Activated T-cell treated with anti-CD3 and anti-CD28 coated beads, Interleukin-2, amount 50 U/mL, for 1 hour (primary cell): ENCODE data around the gene ARHGAP31.
"Not testable (repeated sequence)": the region's sequence is repeated elsewhere in the genome, so short reads cannot be mapped to it uniquely, and the experiment has no call there.

ENCODE experiments used
- DNase-seq: peaks from one replicate; pipeline ENCODE4 v3.0.0-alpha.2; 2020

Gene ARHGAP31

DNA sequence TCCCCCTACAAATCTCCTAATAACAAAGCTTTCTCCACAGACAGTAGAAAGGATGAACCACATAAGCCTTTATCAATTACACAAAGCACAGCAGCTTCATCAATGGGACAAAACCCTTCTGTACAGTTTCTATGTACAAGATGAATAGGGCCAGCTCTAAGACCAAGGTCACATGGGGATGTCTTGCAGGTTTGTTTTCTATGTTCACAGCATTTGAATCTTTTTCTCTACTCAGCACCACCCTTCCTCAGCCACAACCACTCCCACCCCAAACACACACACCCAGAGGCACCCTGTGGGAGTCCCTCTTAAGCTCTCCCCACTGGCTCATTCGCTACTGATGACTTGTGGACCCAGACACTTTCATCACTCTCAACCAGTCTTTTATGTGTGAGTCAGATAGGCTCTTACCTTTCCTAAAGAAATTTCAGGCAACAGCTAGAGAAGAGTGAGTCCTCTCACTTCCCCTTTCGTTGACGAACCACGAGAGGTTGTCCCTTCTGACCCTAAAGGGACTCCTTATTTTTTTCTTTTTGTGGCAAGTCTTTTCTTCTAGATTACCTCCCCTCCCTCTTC, 57.9 kb downstream of the ARHGAP31 start:
- peak; percentile 36 for DNase-seq

DNA sequence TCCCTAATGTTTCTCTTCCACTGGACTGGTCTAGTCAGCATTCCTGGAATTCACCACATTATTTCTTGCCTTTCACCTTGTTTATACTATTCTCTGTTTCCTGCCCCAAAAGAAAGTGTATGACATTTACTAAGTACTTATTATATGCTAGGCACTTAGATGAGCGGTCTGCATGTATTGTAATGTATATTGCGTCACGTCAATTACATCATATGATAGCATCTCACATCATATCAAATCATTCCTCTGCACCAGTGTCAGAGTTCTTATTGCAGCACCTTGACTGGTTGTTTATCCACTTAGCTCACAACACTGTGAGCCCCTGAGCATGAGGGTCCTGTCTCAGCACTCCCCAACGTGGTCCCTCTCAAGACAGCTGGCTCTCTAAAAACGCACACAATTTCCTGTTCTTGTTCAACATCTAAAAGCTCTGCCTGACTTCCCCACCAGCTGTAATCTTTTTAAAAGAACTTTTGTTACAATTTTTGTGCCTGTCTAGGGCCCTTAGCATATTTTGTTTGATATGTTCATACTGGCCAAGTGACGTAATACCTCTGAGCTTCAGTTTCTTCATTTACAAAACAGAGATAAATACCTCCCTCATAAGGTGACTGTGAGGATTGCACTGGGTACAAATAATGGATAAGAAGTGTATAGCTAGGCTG, 58.8 kb downstream of the ARHGAP31 start:
- DNase-seq, result peak; percentile 19

GRCh38 chr3:119355608-119356007, 61.4 kb downstream of the ARHGAP31 start:
- DNase-seq, result not testable (repeated sequence)

GRCh38 chr3:119356646-119357045, 62.5 kb downstream of the ARHGAP31 start:
- DNase-seq, result no peak

- no peak for DNase-seq
Observed at GRCh38 chr3:119357190-119357589, 63.0 kb downstream of the ARHGAP31 start.

- no peak for DNase-seq
Observed at GRCh38 chr3:119359476-119360326, 65.5 kb downstream of the ARHGAP31 start.

DNA sequence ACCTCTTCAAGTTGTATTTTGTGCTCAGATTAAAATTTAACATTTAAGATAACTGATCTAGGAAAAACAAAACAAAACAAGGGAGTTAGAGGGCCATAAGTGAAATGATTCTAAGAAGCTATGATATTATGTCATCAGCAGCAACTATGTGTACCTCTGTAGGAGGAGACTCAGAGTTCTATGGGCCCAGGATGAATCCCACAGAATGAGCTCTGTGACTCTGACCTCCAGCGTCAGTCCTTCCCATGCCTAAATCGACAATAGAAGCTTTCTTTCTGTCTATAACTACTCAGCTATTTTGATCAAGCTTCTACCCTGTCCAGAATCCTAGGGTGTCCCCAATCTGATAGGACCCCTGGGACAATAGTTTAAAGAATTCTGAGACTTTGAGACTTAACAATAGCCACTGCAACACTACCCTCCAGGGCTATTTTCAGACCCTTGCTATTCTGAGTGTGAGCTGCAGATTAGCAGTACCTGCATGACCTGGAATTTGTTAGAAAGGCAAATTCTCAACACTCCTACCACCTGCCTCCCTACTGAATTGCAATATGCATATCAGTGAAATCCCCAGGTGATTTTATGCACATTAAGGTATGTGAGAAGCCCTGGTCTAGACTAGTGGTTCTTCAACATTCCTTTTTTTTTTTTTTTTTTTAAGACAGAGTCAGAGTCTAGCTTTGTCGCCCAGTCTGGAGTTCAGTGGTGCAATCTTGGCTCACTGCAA, 66.7 kb downstream of the ARHGAP31 start:
- no peak for DNase-seq

- no peak for DNase-seq
Observed at GRCh38 chr3:119362010-119362409, 67.8 kb downstream of the ARHGAP31 start.

DNA sequence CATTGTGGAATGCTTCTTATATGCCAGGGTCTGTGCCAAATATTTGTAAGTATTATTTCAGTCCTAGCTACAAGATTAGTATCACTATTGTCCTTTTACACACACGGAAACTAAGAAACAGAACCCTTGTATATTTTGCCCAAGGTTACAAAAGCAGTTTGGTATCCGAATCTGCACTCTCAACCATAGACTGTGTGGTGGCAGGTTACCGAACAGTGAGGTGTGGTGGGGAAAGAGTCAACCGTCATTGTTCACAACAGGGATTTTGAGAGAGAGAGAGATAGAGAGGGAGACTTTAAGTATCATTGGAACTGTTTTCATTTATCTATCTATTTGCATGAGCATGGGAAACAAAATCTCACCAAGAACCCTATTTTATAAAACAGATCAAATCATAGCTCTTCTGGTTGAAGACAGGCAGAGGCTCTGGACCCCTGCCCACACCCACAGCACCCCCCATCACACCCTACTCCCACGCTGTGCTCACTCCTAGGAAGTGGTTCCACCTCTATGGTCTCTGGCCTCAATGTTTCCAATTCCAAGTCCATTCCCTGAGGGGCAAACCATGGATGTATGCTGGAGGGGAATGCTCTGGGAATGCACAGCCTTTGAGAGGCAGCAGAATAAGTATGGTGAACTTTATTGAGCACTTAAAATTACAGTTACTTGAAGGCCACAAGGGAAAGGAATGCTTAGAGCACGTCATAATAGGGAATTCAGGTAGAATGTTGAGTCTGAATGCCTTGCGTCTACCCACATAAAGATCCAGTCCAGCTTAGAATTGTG, 69.0 kb downstream of the ARHGAP31 start:
- DNase-seq, result no peak

GRCh38 chr3:119364401-119364800, 70.2 kb downstream of the ARHGAP31 start:
- no peak for DNase-seq

DNA sequence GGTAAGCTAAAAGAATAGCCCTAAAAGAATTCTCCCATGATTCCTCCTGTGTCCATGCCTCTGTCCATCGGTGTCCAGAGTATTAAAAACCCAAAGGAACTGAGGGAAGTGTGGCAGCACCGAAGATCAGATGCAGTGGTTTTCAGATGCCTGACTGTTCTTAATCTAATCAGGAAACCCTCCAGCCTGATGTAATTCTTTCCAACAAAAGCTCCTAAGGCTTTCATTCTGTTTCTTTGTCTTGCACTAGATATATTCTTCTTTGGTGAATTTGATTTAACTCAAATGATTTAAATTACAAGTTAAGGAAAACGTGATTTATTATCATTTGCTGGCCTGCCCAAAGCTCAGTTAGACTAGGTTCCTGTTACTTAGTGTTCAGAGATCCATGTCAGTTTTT, 71.2 kb downstream of the ARHGAP31 start:
- DNase-seq, result no peak

GRCh38 chr3:119367000-119367399, 72.8 kb downstream of the ARHGAP31 start:
- DNase-seq, result no peak

DNA sequence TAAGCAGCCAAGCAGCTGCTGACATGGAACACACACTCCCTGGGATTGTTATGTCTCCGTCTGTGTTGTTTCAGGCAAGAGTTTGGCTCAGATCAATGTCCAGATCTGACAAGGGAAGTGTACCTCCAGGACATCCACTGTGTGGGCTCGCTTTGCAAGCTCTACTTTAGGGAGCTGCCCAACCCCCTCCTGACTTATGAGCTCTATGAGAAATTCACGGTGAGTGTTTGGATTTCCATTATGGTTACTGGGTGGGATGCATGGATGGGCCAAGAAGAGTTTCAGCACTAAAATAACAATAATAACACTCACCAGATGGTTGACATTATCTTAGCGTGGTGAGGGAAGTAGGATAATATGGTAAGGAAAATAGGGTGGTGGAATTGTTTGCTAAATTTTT, 74.1 kb downstream of the ARHGAP31 start:
- no peak for DNase-seq

DNA sequence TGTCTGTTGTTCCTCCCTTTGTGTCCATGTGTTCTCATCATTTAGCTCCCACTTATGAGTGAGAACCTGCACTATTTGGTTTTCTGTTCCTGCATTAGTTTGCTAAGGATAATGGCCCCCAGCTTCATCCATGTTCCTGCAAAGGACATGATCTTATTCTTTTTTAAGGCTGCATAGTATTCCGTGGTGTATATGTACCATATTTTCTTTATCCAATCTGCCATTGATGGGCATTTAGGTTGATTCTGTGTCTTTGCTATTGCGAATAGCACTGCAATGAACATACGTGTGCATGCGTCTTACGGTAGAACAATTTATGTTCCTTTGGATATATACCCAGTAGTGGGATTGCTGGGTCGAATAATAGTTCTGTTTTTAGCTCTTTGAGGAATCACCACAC, 77.6 kb downstream of the ARHGAP31 start:
- not testable (repeated sequence) for DNase-seq

- DNase-seq, result no peak
Observed at GRCh38 chr3:119375106-119375505, 80.9 kb downstream of the ARHGAP31 start.

- DNase-seq, result no peak
Observed at GRCh38 chr3:119375510-119375909, 81.3 kb downstream of the ARHGAP31 start.

DNA sequence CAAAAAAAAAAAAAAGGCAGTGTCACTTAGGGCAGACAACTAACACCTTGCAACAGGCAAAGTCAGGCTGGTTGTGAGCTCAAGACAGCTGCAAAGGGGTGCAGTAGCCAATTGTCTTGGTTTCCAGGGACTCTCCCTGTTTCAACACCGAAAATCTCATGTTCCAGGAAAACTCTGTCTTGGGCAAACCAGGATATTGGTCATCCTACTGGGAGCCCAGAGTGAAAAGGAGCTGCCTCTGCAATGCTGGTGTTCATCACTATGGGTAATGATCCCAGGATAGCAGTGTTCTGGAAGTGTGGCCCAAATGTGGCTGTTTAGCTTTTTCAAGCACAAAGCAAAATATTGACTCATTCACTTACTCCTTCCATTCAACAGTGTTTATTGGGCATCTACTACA, 82.6 kb downstream of the ARHGAP31 start:
- no peak for DNase-seq

- DNase-seq, result no peak
Observed at GRCh38 chr3:119378259-119378803, 84.1 kb downstream of the ARHGAP31 start.

GRCh38 chr3:119380697-119381096, 86.5 kb downstream of the ARHGAP31 start:
- no peak for DNase-seq

GRCh38 chr3:119382134-119382533, 88.0 kb downstream of the ARHGAP31 start:
- no peak for DNase-seq

GRCh38 chr3:119388577-119388976, 94.4 kb downstream of the ARHGAP31 start:
- no peak for DNase-seq

- DNase-seq, result no peak
Observed at GRCh38 chr3:119395923-119396358, 101.8 kb downstream of the ARHGAP31 start.
